ENCODE measurements around the gene CHST8. TPM values are rescaled to one million over a fixed set of nuclear protein-coding genes. Genes with fewer than 3 reads are reported as not detected.

The CHST8 gene
- total RNA-seq, 4 donors from 2014 or later, result 0.66 TPM; not detected in 3

GRCh38 chr19:33785795-33786194 is 164.0 kb downstream of the CHST8 start:
- Histone ChIP-seq H3K4me3 (no peak overlapping the region), H3K36me3 (no peaks in the 10 kb centered on the region), H3K9me3 (no peaks in the 10 kb centered on the region), H3K27me3 (peaks cover 0 to 30% (median under 1%) of the 10 kb centered on the region in 4 donors), H3K4me1 (peaks cover 0 to under 1% (median 0%) of the 10 kb centered on the region in 4 donors), H3K27ac (replicated peaks in 1 of 4) (no peak overlapping the region)
- TF ChIP-seq POLR2A (IDR thresholded peaks at IDR 0.05; ENCODE audit: low read depth), result no peak
- TF ChIP-seq CTCF (IDR thresholded peaks at IDR 0.05), result no peak
- TF ChIP-seq POLR2AphosphoS5 (IDR thresholded peaks at IDR 0.05), result no peak
- TF ChIP-seq EP300 (IDR thresholded peaks at IDR 0.05), result no peak
- WGBS, result 70% methylated on average over 6 of the region's 6 CpGs
- intact Hi-C loops (cut with DNase I), result no loop called here
- DNase-seq (ENCODE audit: extremely low spot score), result no peak

GRCh38 chr19:33788676-33789075 is 166.9 kb downstream of the CHST8 start:
- intact Hi-C loops (cut with DNase I), result no loop called here
- Histone ChIP-seq H3K4me1 (no peaks in the 10 kb centered on the region), H3K9me3 (no peaks in the 10 kb centered on the region), H3K4me3 (no peak overlapping the region), H3K27me3 (peaks cover 0 to 19% (median 0%) of the 10 kb centered on the region in 4 donors), H3K27ac (replicated peaks in 1 of 4) (no peak overlapping the region), H3K36me3 (no peaks in the 10 kb centered on the region)
- DNase-seq (ENCODE audit: extremely low spot score), result no peak
- TF ChIP-seq POLR2AphosphoS5 (IDR thresholded peaks at IDR 0.05), result no peak
- TF ChIP-seq CTCF (IDR thresholded peaks at IDR 0.05), result no peak
- TF ChIP-seq POLR2A (IDR thresholded peaks at IDR 0.05; ENCODE audit: low read depth), result no peak
- no peak for TF ChIP-seq EP300 (IDR thresholded peaks at IDR 0.05)
- WGBS, result 44% methylated on average over 4 of the region's 4 CpGs

- intact Hi-C loops (cut with DNase I), result no loop called here
These were observed 167.6 kb downstream of the CHST8 start for GRCh38 chr19:33789344-33789743.

GRCh38 chr19:33794683-33795369 is 173.1 kb downstream of the CHST8 start:
- Histone ChIP-seq H3K27me3 (no peaks in the 10 kb centered on the region), H3K36me3 (no peaks in the 10 kb centered on the region), H3K27ac (replicated peaks in 1 of 4) (peak overlapping the region; percentile 96 to 97 (median 96)), H3K4me3 (peak overlapping the region; percentile 71 to 91 (median 82)), H3K4me1 (peaks cover 18 to 34% (median 23%) of the 10 kb centered on the region in 4 donors), H3K9me3 (no peaks in the 10 kb centered on the region)
- 18% methylated on average over 18 of the region's 32 CpGs for WGBS
- no peak for TF ChIP-seq EP300 (IDR thresholded peaks at IDR 0.05)
- no peak for DNase-seq (ENCODE audit: extremely low spot score)
- intact Hi-C loops (cut with DNase I), result loop anchor here (2.0 to 5.0 kb wide), 2 partner anchors 74 to 202 kb away; no protein-coding TSS in a partner anchor

More at GRCh38 chr19:33789344-33789743, 167.6 kb downstream of the CHST8 start:
- no peaks in the 10 kb centered on the region for H3K36me3 ChIP-seq
- DNase-seq (ENCODE audit: extremely low spot score), result no peak
- WGBS, result 84% methylated on average over 5 of the region's 5 CpGs
- peaks cover 0 to 19% (median 0%) of the 10 kb centered on the region in 4 donors for H3K27me3 ChIP-seq
- TF ChIP-seq CTCF (IDR thresholded peaks at IDR 0.05) (no peak), EP300 (IDR thresholded peaks at IDR 0.05) (no peak), POLR2AphosphoS5 (IDR thresholded peaks at IDR 0.05) (no peak), POLR2A (IDR thresholded peaks at IDR 0.05; ENCODE audit: low read depth) (no peak)
- H3K27ac ChIP-seq (replicated peaks in 1 of 4), result no peak overlapping the region
- H3K4me1 ChIP-seq, result peaks cover under 1 to 3% (median 2%) of the 10 kb centered on the region in 4 donors
- no peaks in the 10 kb centered on the region for H3K9me3 ChIP-seq
- no peak overlapping the region for H3K4me3 ChIP-seq

GRCh38 chr19:33795370-33796163 is 173.8 kb downstream of the CHST8 start:
- DNase-seq (ENCODE audit: extremely low spot score), result no peak
- no peaks in the 10 kb centered on the region for H3K27me3 ChIP-seq

More at GRCh38 chr19:33795370-33796163, 173.8 kb downstream of the CHST8 start:
- H3K4me1 ChIP-seq, result peaks cover 18 to 42% (median 30%) of the 10 kb centered on the region in 4 donors
- no peaks in the 10 kb centered on the region for H3K9me3 ChIP-seq
- peak overlapping the region; percentile 96 to 97 (median 96) for H3K27ac ChIP-seq (replicated peaks in 1 of 4)
- peak; percentile 46 to 77 for TF ChIP-seq POLR2AphosphoS5 (IDR thresholded peaks at IDR 0.05)
- TF ChIP-seq POLR2A (IDR thresholded peaks at IDR 0.05; ENCODE audit: low read depth), result no peak
- TF ChIP-seq CTCF (IDR thresholded peaks at IDR 0.05), result peak; percentile 87 to 91 (median 89)
- no peak for TF ChIP-seq EP300 (IDR thresholded peaks at IDR 0.05)
- WGBS, result 1% methylated on average over 39 of the region's 92 CpGs
- peak overlapping the region; percentile 71 to 91 (median 82) for H3K4me3 ChIP-seq
- intact Hi-C loops (cut with DNase I), result loop anchor here (2.0 kb wide), 1 partner anchor 73 kb away; no protein-coding TSS in a partner anchor
- peaks cover 0 to 6% (median 0%) of the 10 kb centered on the region in 4 donors for H3K36me3 ChIP-seq
